Left lung (tissue), 10 donors: ENCODE results near the gene FAAP20. TPM values are rescaled to one million over a fixed set of nuclear protein-coding genes. Genes with fewer than 3 reads are reported as not detected.

ENCODE experiments used
- ATAC-seq: fragments of 200-7000 bp; cut with Tn5 transposase; one replicate; pipeline ENCODE4 v1.9.1; 2020; ENCODE audit warnings: moderate library complexity
- DNase-seq, 4 donors: peaks; one replicate each; pipeline ENCODE4 v3.0.0-alpha.2; 2013 to 2020
- H3K27ac ChIP-seq, 2 donors: fragments of 200-600 bp; sonication (generic) in 1 of 2; one replicate each; pipeline versions ENCODE4 v1.5.0 to v1.8.0; 2020 to 2021
- H3K27me3 ChIP-seq, 2 donors: fragments of 200-600 bp; sonication (generic) in 1 of 2; one replicate each; pipeline versions ENCODE4 v1.5.0 to v1.8.0; 2020 to 2021
- H3K36me3 ChIP-seq, 2 donors: fragments of 200-600 bp; sonication (generic) in 1 of 2; one replicate each; pipeline versions ENCODE4 v1.5.0 to v1.8.0; 2020 to 2021
- H3K4me1 ChIP-seq, 2 donors: fragments of 200-600 bp; one replicate each; pipeline ENCODE4 v1.8.0; 2021
- H3K4me3 ChIP-seq, 2 donors: fragments of 200-600 bp; sonication (generic) in 1 of 2; one replicate each; pipeline versions ENCODE4 v1.5.0 to v1.8.0; 2020 to 2021; ENCODE audit warnings: mild to moderate bottlenecking in 1 of 2
- H3K9me3 ChIP-seq, 2 donors: fragments of 200-600 bp; sonication (generic) in 1 of 2; one replicate each; pipeline versions ENCODE4 v1.5.0 to v1.8.0; 2020 to 2021
- CTCF ChIP-seq, 2 donors: fragments of 200-600 bp; sonication (generic) in 1 of 2; IDR thresholded peaks; one replicate each; pipeline versions ENCODE4 v1.5.0 to v1.8.0; 2021; ENCODE audit warnings: antibody characterized with exemption in 2 of 2
- intact Hi-C, 2 donors: fragments of 100-400 bp; cut with DNase I; formaldehyde crosslinking; loops; one replicate each; pipeline versions ENCODE4 v1.11.2 to v1.14.2; 2022
- polyA plus RNA-seq, 6 donors: library from polyadenylated mRNA; unstranded; fragments of 120-200 nt; gene quantifications; one replicate each; pipeline ENCODE4 v1.2.1, GENCODE V29; 2013; ENCODE audit not compliant: insufficient read length in 6 of 6
- total RNA-seq, 2 donors: library from RNA; stranded (reverse); fragmentation: NEBNext Ultra II Directional; extraction: Animal tissue kit (Norgen Biotek cat#: 25700); gene quantifications; one replicate each; pipeline ENCODE4 v1.2.1, GENCODE V29; 2021
- donor health status: DM: no; HTN: yes; CAD: no.
- donor health status: DM: no; HTN: no; CAD: no.

Gene FAAP20
- total and polyA plus RNA-seq, 8 donors = 29.5 to 69.7 (median 45.8) TPM

- Histone ChIP-seq H3K9me3 (no peaks in the 10 kb centered on the region), H3K27ac (peak overlapping the region; percentile 89 to 93), H3K4me1 (peaks cover 24 to 56% of the 10 kb centered on the region in 2 donors), H3K27me3 (peaks cover 0 to 9% of the 10 kb centered on the region in 2 donors), H3K36me3 (no peaks in the 10 kb centered on the region), H3K4me3 (peak overlapping the region; percentile 69 to 93)
- DNase-seq (peak in 1 of 4 donors; percentile 87), ATAC-seq (no peak)
- TF ChIP-seq CTCF (IDR thresholded peaks at IDR 0.05) = no peak
- intact Hi-C loops = no loop called here
These were observed 34.1 kb upstream of the FAAP20 start for GRCh38 chr1:2228694-2229036.

GRCh38 chr1:2228157-2228594 is 33.6 kb upstream of the FAAP20 start, which contains the start of gene SKI:
Gene SKI (plus strand): TSS chr1:2228319. CDS start chr1:2228767, 448 bp downstream.
- Histone ChIP-seq H3K4me3 (peak within 1 kb of the TSS; percentile 69 to 93), H3K9me3 (no peaks in the 10 kb centered on the region), H3K4me1 (peaks cover 19 to 53% of the 10 kb centered on the region in 2 donors), H3K27me3 (peaks cover 0 to 9% of the 10 kb centered on the region in 2 donors), H3K27ac (peak within 1 kb of the TSS; percentile 95 to 98), H3K36me3 (no peaks in the 10 kb centered on the region)
- intact Hi-C loops = no loop called here
- no peak for TF ChIP-seq CTCF (IDR thresholded peaks at IDR 0.05)
- no peak for ATAC-seq
- peak in 1 of 4 donors; percentile 63 for DNase-seq

GRCh38 chr1:2227346-2228156 is 33.0 kb upstream of the FAAP20 start:
- Histone ChIP-seq H3K4me3 (peak overlapping the region; percentile 46 to 51), H3K9me3 (no peaks in the 10 kb centered on the region), H3K27ac (peak overlapping the region; percentile 95 to 98), H3K4me1 (peaks cover 14 to 47% of the 10 kb centered on the region in 2 donors), H3K27me3 (peaks cover 0 to 9% of the 10 kb centered on the region in 2 donors), H3K36me3 (no peaks in the 10 kb centered on the region)
- intact Hi-C loops = no loop called here
- DNase-seq (peak; percentile 95 to 99 (median 98)), ATAC-seq (peak; percentile 85)
- TF ChIP-seq CTCF (IDR thresholded peaks at IDR 0.05) = no peak

GRCh38 chr1:2226525-2227345 is 32.2 kb upstream of the FAAP20 start:
- Histone ChIP-seq H3K27ac (peak overlapping the region; percentile 95 to 98), H3K4me3 (peak overlapping the region; percentile 46 to 51), H3K4me1 (peaks cover 5 to 39% of the 10 kb centered on the region in 2 donors), H3K9me3 (no peaks in the 10 kb centered on the region), H3K36me3 (no peaks in the 10 kb centered on the region), H3K27me3 (peaks cover 0 to 9% of the 10 kb centered on the region in 2 donors)
- DNase-seq (peak in 1 of 4 donors; percentile 86), ATAC-seq (no peak)
- no peak for TF ChIP-seq CTCF (IDR thresholded peaks at IDR 0.05)
- intact Hi-C loops = no loop called here
